GM12878 (cell line): Measurements from ENCODE around the gene CD79A.

Source experiments
- JUND ChIP-seq: IDR thresholded peaks from 2 replicates; pipeline ENCODE4 v1.6.1; 2012; ENCODE audit warnings: low read depth, mild to moderate bottlenecking, low read length, improper control_type of control experiment, moderate library complexity
- POLR2A ChIP-seq: IDR thresholded peaks from 2 replicates; pipeline ENCODE4 v1.6.1; 2011; ENCODE audit warnings: low read depth, mild to moderate bottlenecking, low read length
- POLR2AphosphoS5 ChIP-seq: IDR thresholded peaks from 2 replicates; pipeline ENCODE4 v1.6.1; 2011; ENCODE audit warnings: mild to moderate bottlenecking, low read length, inconsistent platforms
- SPI1 ChIP-seq: IDR thresholded peaks from 2 replicates; pipeline ENCODE4 v1.6.1; 2011; ENCODE audit warnings: low read depth, mild to moderate bottlenecking, low read length, moderate library complexity, borderline replicate concordance; ENCODE audit not compliant: insufficient read depth
- TARDBP ChIP-seq: IDR thresholded peaks from 2 replicates; pipeline ENCODE4 v1.6.1; 2016; ENCODE audit warnings: borderline replicate concordance
- YY1 ChIP-seq: IDR thresholded peaks from 2 replicates; pipeline ENCODE4 v1.6.1; 2011; ENCODE audit warnings: low read depth, mild to moderate bottlenecking, low read length
- TF ChIP-seq, protein P1 (sequence below), 3 experiments: IDR thresholded peaks in 2 of 3; conservative IDR thresholded peaks in 1 of 3; 2 replicates each; pipeline ENCODE4 v1.5.1; 2011; ENCODE audit warnings: low read depth in 3 of 3, low read length in 3 of 3, mild to moderate bottlenecking in 3 of 3, control low read depth in 2 of 3, moderate library complexity in 2 of 3, inconsistent platforms in 1 of 3, mixed read lengths in 1 of 3; ENCODE audit not compliant: control insufficient read depth in 2 of 3, insufficient read depth in 1 of 3; ENCODE audit errors: extremely low read depth in 1 of 3

DNA sequence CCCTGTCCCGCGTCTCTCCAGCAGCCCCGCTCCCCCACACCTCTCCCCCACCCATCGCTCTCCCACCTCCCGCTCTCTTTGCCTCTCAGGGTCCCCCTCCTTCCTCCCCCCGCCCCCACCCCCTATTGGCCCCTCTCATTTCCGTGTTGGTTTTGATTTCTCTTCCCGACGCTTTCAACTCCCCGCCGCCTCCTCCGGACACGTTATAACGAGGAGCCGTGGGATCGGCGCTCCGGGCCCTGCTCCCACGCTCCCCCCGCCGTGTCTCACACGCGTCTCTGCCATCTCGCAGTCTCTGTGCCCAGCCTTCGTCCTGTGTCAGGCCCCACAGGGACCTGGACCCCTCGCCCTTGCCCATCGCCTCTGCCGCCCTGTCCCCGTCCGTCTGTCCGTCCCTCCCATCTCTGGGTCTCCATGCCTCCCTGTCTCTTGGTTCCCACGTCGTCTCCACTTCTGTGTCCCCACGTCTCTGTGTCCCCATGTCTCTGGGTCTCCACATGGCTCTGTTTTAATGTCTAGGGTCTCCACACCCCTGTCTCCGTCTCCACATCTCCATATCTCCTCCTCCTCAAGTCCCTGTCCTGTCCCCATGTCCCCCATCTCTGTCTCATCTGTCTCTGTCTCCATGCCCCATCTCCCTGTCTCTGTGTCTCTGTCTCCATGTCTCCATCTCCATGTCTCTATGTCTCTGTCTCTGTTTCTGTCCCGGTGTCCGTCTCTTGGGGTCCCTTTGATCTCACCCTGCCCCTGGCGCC lies 38.1 kb downstream of the CD79A start:
- TF ChIP-seq JUND, result no peak
- TF ChIP-seq, protein P1, sequence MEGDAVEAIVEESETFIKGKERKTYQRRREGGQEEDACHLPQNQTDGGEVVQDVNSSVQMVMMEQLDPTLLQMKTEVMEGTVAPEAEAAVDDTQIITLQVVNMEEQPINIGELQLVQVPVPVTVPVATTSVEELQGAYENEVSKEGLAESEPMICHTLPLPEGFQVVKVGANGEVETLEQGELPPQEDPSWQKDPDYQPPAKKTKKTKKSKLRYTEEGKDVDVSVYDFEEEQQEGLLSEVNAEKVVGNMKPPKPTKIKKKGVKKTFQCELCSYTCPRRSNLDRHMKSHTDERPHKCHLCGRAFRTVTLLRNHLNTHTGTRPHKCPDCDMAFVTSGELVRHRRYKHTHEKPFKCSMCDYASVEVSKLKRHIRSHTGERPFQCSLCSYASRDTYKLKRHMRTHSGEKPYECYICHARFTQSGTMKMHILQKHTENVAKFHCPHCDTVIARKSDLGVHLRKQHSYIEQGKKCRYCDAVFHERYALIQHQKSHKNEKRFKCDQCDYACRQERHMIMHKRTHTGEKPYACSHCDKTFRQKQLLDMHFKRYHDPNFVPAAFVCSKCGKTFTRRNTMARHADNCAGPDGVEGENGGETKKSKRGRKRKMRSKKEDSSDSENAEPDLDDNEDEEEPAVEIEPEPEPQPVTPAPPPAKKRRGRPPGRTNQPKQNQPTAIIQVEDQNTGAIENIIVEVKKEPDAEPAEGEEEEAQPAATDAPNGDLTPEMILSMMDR (IDR thresholded peaks at IDR 0.05 in 2 of 3, conservative IDR thresholded peaks at IDR 0.05 in 1 of 3; ENCODE audit: control insufficient read depth in 2 of 3, extremely low read depth in 1 of 3, insufficient read depth in 1 of 3, low read depth in 3 of 3, low read length in 3 of 3), result no peak
- no peak for TF ChIP-seq YY1
- TF ChIP-seq POLR2A, result no peak
- TF ChIP-seq SPI1, result no peak
- TF ChIP-seq POLR2AphosphoS5, result no peak
- no peak for TF ChIP-seq TARDBP
